ENCODE measurements around the gene MTERF2. TPM values are rescaled to one million over a fixed set of nuclear protein-coding genes. Genes with fewer than 3 reads are reported as not detected.
A peak's percentile ranks its signal among the peaks of the same experiment; 100 is the strongest.

The MTERF2 gene
- total RNA-seq, 1 experiment from 2014 or later = 5.0 TPM

GRCh38 chr12:107029081-107029480 lies 42.1 kb upstream of the MTERF2 start:
- H3K4ac ChIP-seq (ENCODE audit: low read depth, low read length) = no peak overlapping the region
- Mint-ChIP-seq H3K27ac (peak overlapping the region in 2 of 3 experiments; percentile 47 to 72; a peak in 2 of 7 replicates), H3K36me3 (ENCODE audit: insufficient read depth in 1 of 3, low read depth in 3 of 3) (no peaks in the 10 kb centered on the region), H3K27me3 (ENCODE audit: low read depth) (no peaks in the 10 kb centered on the region), H3K9me3 (no peaks in the 10 kb centered on the region), H3K4me1 (peaks cover 5 to 11% of the 10 kb centered on the region in 2 experiments), H3K4me3 (no peak overlapping the region)
- no peak overlapping the region for H2AK5ac ChIP-seq (ENCODE audit: insufficient read length, low read length)
- no peaks in the 10 kb centered on the region for H3K27me3 ChIP-seq (ENCODE audit: insufficient read depth, low read length)
- H2BK5ac ChIP-seq (ENCODE audit: insufficient read length, low read length) = no peak overlapping the region
- H3K27ac ChIP-seq (ENCODE audit: insufficient read length, low read depth, low read length) = no peak overlapping the region
- TF ChIP-seq, protein P1, sequence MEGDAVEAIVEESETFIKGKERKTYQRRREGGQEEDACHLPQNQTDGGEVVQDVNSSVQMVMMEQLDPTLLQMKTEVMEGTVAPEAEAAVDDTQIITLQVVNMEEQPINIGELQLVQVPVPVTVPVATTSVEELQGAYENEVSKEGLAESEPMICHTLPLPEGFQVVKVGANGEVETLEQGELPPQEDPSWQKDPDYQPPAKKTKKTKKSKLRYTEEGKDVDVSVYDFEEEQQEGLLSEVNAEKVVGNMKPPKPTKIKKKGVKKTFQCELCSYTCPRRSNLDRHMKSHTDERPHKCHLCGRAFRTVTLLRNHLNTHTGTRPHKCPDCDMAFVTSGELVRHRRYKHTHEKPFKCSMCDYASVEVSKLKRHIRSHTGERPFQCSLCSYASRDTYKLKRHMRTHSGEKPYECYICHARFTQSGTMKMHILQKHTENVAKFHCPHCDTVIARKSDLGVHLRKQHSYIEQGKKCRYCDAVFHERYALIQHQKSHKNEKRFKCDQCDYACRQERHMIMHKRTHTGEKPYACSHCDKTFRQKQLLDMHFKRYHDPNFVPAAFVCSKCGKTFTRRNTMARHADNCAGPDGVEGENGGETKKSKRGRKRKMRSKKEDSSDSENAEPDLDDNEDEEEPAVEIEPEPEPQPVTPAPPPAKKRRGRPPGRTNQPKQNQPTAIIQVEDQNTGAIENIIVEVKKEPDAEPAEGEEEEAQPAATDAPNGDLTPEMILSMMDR (conservative IDR thresholded peaks at IDR 0.05) = no peak
- H4K5ac ChIP-seq (ENCODE audit: insufficient read length, low read depth, low read length) = no peak overlapping the region
- no peak overlapping the region for H3K18ac ChIP-seq (ENCODE audit: insufficient read length, low read depth, low read length)
- H3K9me3 ChIP-seq (ENCODE audit: control insufficient read depth, low read depth, low read length) = no peaks in the 10 kb centered on the region
- WGBS (ENCODE audit: extremely low coverage, insufficient read length, low lambda C conversion rate) = no CpG with 5 or more reads among the region's 7 CpGs
- H2BK12ac ChIP-seq (ENCODE audit: insufficient read length, low read depth, low read length) = no peak overlapping the region
- H3K79me1 ChIP-seq (ENCODE audit: insufficient read depth, low read depth, low read length, poor library complexity, severe bottlenecking) = no peaks in the 10 kb centered on the region
- H4K20me1 ChIP-seq (ENCODE audit: control insufficient read depth, insufficient read depth, insufficient read length) = no peaks in the 10 kb centered on the region
- no peaks in the 10 kb centered on the region for H3K4me1 ChIP-seq (ENCODE audit: insufficient read depth, low read length)
- no peak overlapping the region for H3K4me2 ChIP-seq (ENCODE audit: insufficient read depth, insufficient read length, low read length)
- no peak overlapping the region for H2BK15ac ChIP-seq (ENCODE audit: low read depth, low read length)
- H3K23me2 ChIP-seq (ENCODE audit: insufficient read length, low read depth, low read length, poor library complexity, severe bottlenecking) = no peaks in the 10 kb centered on the region
- no peak overlapping the region for H3K14ac ChIP-seq (ENCODE audit: insufficient read depth, low read length)
- no peak overlapping the region for H3T11ph ChIP-seq (ENCODE audit: low read length)
- no peaks in the 10 kb centered on the region for H3K79me2 ChIP-seq (ENCODE audit: insufficient read depth, low read length)
- no peak overlapping the region for H4K91ac ChIP-seq (ENCODE audit: insufficient read length, low read depth, low read length)
- no peak overlapping the region for H4K8ac ChIP-seq (replicated peaks; ENCODE audit: insufficient read length, low read depth, low read length)
- no peak overlapping the region for H3K9ac ChIP-seq (ENCODE audit: extremely low read depth, insufficient read length, low read length)
- H3K23ac ChIP-seq (ENCODE audit: insufficient read length, low read depth, low read length) = no peak overlapping the region
- no peak overlapping the region for H2AFZ ChIP-seq (ENCODE audit: low read length)
- no peak for DNase-seq
- no peak overlapping the region for H3K56ac ChIP-seq (ENCODE audit: insufficient read length, low read depth, low read length)
- H2BK20ac ChIP-seq (ENCODE audit: low read depth, low read length, poor library complexity, severe bottlenecking) = no peak overlapping the region
- H2BK120ac ChIP-seq (ENCODE audit: low read depth, low read length, poor library complexity, severe bottlenecking) = no peak overlapping the region

Data from H9 (cell line).